GM21825 (cell line): ENCODE results near the gene ZDHHC14.
"Not testable (repeated sequence)": the region's sequence is repeated elsewhere in the genome, so short reads cannot be mapped to it uniquely, and the experiment has no call there.

Experiments
- ATAC-seq: cut with Tn5 transposase; IDR thresholded peaks from one replicate; pipeline ENCODE4 v1.9.1; 2021; ENCODE audit warnings: mild to moderate bottlenecking, moderate library complexity; ENCODE audit not compliant: unreplicated experiment

ZDHHC14 gene

DNA sequence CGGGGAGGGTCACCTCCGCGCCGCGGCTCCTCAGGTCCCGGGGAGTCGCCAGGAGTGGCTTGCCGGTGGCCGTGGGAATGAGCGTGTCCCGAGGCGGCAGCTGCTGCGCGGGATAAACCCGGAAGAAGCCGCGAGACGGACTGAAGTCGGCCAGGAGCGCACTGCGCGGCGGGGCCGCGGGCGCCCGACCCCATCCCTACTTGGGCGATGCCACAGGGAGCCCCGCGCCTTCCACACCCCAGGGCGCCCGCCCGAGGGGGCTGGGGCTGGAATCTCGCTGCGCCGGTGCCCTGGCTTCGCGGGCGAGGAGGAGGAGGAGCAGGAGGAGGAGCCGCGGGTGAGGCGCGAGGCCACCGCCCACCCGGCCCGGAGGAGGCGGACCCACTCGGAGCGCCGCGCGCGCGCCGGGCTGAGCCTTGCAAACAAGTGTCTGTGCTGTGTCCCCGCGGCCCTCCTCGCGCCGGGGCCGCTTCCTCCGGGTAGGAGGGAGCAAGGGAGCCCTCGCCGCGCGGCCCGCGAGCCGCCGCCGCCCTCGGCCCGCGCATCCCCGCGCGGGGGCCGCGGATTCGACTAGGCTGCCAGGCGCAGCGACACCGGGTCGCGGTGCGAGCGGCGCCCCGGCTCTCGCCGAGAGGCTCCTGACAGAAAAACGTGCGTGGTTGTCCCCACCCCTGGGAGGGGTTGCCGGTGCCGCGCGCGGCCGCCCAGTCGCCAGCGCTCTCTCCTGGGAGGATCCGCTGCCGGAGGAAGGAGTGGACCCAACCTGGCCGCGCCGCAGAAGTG is at the start of gene ZDHHC14:
Gene ZDHHC14 (plus strand): TSS at position 412 of the 783 bp plus-strand sequence.
- ATAC-seq: peak; percentile 74

DNA sequence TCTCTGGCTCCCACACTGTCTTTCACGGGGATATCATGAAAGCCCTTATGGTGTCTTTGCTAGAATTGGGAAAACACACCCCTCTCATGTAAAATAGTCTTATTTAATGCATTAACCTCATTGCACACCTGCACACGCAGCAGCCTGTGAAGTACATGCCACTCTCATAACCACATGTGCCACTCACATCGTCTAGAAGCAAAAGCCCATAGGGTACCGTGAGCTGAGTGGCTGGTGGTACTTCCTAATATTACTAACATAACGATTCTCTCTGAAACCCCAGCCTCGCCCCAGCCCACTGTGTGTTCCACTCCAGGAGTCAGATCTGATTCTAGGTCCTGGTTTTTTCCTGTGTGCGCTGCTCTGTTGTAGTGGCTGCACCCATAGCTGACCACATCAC is 48.2 kb upstream of the ZDHHC14 start:
- ATAC-seq: no peak

DNA sequence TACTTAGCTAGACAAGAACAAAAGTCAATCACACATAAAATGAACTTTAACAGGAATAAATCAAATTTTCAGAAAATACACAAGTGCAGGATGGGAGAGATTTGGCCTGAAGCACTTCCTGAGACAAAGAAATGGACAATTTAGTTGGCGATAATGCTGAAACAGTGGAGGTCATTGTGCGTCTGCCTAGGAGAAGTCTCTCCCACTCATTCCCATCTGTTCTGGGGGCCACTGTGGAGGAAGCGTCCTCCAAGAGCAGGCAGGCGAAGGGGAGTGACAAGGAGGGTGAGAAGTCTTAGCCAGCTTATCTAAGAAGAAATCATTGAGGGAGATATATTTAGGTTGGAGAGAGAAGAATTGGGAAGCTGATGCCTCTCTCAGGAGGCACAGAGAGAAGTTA is 47.5 kb upstream of the ZDHHC14 start:
- ATAC-seq: no peak

DNA sequence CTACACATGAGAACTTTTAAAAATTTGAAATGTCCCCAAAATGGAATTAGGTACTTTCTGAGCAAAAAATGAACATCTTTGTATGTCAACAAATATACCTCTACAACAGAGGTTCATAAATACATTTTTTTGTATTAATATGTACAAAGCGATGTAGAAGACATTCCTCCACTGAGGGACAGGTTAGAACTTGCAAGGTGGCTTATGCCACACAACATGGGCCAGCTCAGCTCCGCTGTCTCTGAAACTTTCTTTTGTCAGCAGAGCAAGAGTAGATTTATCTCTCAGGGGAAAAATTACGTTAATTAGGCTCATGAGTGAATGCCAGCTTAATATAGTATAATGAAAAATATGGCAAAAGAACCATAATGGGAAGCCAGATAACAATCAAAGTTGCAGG is 47.0 kb upstream of the ZDHHC14 start:
- no peak for ATAC-seq

DNA sequence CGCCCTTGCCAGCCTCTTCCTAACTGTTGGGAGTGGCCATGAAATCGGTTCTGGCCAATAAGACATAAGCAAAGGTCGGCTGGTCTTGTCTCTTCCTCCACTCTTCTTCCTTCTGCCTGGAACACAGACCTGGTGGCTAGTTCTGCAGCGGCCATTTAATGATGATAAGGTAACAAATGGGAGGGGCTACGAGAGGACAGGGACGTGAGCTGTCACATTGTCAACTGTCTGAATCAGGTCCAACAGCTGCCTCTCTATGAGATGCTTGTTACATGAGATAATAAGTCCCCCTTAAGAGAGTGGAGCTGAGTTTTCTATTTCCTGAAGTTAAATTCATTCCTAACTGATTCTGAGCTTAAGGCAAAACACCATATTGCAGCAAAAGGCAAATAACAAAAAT is 45.2 kb upstream of the ZDHHC14 start:
- no peak for ATAC-seq

DNA sequence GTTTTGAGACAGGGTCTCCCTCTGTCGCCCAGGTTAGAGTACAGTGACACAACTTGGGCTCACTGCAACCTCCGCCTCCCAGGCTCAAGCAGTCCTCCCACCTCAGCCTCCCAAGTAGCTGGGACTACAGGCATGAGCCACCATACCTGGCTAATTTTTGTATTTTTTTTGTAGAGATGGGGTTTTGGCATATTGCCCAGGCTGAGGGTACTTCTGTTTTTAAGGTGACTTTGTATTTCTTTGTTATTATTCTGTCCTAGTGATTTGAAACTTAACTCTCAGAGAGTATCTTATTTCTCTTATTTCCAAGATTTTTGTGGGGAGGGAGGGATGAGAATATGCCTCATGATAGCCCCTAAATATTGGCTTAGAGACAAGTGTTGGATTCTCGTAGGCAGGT is 43.7 kb upstream of the ZDHHC14 start:
- ATAC-seq: not testable (repeated sequence)

DNA sequence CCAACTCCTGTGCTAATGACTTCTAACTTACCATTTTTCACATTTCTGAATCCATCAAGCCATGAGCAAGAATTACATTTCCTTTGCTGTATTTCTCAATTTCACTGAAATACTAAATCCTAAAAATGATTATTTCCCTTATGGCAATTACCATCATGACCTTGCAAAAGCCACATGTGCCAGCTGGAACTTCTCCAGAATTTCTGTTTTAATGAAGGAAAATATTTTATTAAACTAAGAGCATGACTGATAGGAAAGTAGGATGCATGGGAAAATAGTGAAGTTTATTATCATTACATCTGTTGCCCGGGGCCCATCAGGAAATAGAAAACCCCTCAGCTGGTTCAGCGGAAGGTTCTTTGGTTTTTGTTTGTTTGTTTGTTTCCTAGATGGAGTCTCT is 43.2 kb upstream of the ZDHHC14 start:
- ATAC-seq: no peak

DNA sequence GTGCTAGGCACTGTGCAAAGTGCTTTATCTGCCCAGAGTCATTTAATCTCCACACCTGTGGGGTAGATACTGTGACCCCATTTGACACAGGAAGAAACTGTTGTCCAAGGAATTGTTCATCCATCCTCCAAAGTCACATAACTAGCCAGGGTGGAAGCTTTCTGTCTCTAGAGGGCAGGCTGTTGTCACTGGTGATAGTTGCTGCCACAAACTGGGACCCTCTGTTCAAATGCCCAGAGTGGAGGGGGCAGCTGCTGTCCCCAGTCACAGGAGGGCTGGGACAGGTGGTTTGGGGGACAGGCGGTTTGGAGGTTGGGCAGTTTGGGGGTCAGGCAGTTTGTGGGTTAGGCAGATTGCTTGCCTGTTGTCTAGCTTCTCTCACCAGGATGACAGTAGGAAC is 41.6 kb upstream of the ZDHHC14 start:
- ATAC-seq: no peak

DNA sequence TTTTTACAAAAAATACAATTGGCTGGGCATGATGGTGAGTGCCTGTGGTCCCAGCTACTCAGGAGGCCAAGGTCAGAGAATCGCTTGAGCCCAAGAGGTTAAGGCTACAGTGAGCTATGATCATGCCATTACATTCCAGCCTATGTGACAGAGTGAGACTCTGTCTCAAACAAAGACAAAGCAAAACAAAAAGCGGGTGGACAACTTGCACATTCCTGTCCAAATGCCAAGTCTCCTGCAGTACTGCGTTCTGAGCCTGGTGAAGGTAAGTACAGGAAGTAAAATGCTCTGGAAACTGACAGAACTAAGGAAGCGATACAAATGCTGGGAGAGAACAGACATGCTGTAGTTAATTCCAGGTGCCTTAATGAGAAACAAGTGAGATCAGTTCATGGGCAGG is 37.3 kb upstream of the ZDHHC14 start:
- no peak for ATAC-seq

DNA sequence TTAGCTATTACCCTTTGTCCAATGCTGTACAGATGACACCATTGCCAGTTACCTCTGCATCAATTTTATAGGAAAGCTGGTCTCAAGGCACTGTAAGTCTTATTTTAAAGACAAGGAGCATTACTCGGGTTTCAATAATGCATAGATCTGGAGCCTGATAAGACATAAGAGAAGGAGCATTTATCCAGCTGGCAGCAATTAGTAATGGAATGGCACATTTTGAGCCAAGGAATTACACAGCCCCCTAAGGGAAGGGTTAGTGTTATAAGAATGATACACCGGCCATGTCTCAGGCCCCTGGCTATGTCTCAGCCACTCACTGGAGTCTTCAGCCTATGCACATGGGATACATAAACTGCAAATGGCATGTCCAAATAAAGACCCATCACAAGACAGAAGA is 34.6 kb upstream of the ZDHHC14 start:
- no peak for ATAC-seq

DNA sequence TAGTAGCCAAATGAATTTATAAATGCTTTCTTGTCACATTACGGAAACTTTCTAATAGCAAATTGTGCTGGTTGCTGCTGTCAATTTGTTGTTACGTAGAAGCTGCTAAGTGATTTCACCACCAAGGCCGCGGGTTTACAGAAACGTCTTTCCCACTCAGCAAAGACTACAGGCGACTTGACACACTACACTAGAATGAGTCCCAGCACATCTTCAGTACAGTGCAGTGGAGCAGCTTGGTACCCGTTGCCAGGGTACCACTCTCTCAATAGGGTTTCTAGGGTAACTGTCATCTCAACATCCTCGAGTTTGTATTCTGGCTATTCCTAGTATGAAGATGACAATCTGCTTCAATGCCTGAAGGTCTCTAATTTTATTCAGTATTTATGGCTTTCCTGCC is 22.7 kb upstream of the ZDHHC14 start:
- ATAC-seq: no peak

DNA sequence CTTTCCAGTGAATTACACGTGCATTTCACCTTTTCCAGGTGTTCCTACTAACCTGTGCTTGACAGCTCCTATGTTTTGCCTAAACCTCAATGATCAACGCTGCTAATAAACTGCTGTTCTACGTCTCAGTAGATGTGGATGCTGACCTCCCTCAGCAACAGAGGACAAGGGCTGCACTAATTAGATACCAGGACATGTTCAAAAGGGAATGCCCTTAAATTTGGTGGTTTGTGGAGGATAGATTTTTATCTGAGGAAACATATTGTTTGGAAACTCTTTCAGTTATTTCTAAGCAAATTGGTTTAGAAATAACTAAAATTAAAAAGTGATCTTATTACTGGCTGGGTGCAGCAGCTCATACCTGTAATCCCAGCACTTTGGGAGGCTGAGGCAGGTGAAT is 19.1 kb upstream of the ZDHHC14 start:
- ATAC-seq: no peak

DNA sequence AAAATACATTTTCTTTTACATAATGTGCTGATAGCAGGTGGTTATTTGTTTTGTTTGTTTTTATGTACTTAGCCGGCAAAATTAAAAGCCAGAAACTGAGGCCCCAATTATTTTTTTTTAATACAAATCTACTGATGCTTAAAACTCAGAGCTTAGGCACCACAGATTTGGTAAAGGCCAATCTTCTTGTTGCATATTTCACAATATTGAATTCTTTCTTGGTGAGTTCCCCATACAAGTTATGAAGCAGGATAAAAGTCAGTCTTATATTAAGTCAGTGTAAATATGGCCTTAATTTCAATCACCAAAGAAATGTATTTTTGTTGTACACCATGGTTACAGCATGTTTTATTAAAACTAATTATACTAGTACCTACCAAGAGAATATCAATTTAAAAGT is 16.3 kb upstream of the ZDHHC14 start:
- ATAC-seq: no peak

DNA sequence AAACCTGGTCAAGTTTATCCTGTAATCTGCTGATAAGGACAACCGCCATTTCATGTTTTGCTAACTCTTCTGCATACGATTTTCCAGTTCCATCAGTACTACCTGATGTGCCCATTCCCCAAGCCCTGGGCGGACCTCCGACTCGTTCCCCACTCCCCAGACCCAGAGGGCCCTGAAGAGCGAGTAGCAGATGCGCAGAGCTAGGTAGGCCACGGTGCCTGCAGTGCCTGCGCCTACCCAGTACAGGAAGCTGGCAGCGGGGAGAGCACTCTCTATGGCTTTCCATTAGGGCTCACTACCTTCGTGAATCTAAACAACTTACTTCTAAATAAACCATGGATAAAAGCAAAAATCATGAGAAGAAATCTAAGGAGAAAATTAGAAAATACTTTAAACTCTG is 14.3 kb upstream of the ZDHHC14 start:
- no peak for ATAC-seq

DNA sequence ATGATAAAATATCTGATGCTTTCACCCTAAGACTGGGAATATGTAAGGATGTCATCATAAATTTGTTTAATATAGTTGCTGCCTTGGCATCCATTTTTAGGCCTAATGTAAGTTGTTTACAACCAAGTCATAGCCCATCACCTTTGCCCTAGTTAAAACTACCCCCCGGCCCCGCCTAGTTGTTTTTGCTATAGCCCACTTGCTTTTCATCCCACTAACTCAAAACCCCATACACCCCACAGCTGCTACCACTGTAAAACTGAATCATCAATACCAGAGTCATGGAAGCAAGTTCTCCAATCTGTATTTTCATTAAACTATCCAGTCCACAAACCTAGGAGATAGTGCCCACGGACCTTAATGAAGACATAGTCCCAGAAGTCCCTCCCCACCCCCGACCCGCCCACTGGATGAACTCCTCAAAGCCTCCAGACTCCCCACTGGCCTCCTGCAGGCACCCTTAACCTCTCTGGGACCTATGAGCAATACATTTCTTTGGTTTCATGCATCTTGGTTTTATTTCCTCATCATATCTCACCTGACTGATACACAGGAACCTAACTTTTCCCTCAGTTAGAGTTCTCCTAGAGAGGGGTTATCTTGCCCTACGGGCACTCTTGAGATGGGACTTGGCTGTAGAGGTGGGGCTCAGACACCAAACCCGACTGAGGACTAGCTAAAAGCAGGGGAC is 12.5 kb upstream of the ZDHHC14 start:
- ATAC-seq: no peak

DNA sequence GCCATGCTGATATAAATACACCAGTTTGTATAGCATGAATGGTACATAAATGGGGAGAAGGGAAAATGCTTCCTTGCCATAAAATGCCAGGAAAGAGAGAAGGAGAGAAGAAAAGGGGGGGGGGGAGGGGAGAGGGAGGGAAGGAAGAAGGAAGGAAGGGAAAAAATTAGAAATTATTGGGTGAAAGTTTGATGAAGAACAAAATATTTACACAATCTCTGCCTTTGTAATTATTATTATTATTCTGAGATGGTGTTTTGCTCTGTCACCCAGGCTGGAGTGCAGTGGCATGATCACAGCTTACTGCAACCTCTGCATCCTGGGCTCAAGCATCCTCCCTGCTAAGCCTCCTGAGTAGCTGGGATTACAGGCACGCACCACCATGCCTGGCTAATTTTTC is 10.2 kb upstream of the ZDHHC14 start:
- ATAC-seq: no peak

DNA sequence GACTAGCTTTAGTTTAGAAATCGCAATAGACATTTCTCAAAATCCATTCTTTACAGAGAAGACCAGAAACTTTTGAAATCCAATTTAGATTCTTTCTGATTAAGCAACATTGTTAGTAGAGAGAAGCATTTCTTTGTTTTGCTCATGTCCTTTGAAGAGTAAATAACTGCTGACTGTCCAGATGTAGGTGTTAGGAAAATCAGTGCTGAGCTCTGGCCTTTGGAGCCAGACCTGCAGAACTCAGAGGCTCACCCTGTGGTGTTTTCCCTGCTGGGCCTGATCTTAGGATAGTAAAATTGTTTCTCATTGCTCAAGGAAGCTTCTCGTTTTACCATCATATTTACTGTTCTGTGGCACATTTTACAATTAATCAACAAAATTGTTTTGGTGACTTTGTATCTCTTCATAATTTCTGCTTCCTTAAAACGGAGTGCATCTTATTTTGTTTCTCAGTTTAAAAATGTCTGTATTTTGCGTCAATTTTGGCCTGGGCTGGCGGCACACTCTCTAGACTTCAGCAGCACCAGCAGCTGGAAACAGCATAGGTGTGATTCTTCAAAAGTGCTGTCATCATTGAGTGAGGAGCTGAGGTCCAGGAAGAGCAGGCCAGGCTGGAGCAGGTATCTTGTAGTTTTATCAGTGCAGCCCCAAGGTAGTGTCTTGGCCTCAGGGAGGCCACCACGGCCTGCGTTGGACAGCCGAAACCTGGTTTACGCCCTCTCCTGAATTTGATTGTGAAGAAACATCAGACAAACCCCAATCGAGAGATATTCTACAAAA is 8.3 kb upstream of the ZDHHC14 start:
- no peak for ATAC-seq

DNA sequence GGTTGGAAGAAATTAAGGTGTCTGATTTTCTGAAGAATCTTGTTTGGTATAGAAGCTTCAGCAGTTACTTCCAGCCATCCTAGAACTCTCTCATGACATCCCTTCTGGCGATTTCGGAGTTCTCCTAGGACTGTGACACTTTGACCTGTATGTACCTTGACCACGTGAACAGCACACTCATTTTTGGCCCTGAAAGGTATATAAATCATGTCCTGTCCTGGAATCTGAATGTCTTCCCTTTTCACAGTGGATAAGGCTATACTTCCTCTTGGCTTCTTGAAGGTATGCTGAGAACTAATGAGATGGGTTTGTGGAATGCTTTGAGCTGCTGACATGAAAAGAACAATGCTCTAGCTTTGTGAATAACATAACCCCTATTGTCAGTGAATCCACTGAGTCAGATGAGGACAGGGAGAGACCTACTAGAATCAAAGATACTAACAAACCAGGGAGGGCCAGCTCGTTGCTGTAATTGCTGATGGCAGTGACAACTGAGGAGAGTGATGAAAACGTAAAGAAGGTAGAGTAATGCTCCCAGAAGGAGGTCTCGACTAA is 6.0 kb upstream of the ZDHHC14 start:
- ATAC-seq: no peak

DNA sequence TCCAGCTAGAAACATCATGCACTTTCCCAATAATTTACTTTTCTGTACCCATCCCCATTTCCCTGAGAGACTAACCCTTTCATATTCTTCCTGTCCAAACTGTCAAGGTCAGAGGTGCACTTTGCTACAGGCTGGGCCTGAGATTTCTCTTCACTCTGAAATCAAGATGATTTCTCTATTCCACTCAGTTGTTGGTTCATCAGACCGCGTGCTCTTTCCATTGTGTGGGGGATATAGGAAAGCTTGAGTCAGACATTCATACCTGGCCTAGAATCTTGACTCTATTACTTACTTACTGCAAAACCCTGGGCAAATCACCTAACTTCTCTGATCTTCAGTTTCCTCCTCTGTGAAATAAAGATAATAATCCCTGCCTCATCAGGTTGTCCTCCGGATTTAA is 4.7 kb upstream of the ZDHHC14 start:
- ATAC-seq: no peak

DNA sequence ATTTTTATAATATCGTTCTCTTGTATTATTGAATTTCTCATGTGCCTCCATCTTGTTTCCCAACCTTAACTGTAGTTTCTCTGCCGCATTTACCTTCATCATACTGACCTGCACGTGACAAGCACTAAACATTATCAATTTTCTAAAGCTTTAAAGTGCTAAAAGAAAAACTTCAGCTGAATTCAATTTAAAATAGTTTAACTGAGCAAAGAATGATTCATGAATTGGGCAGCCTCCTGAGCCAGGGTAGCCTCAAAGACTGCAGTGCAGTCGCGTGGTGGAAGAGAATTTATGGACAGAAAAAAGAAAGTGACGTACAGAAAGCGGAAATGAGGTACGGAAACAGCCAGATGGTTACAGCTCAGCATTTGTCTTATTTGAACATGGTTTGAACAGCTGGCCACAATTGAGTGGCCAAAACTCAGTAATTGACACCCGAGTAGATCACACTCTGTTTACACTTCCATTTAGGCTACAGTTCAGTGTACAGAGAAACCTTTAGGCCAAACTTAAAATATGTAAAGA is 4.2 kb upstream of the ZDHHC14 start:
- ATAC-seq: no peak
